Activated CD4-positive, alpha-beta T cell treated with anti-CD3 and anti-CD28 coated beads for 1 hour (primary cell): ENCODE measurements around the gene SLMAP.

ENCODE experiments used
- DNase-seq: peaks from one replicate; pipeline ENCODE4 v3.0.0-alpha.2; 2020

The SLMAP gene

DNA sequence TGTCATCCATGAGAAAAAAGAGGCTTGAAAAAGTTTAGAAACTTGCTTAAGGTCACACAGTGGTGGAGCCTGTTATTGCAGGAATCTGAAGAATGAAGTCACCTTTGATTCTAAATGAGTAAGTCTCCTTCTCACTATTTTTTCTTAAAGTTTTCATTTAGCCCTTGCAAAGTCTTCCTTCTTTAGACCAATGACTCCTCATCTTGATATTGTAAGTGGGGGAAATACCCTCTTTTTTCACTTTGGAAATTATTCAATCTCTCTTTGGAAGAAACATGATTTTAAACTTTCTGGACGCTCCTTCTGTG is 787 bp upstream of the SLMAP start:
- DNase-seq: no peak

DNA sequence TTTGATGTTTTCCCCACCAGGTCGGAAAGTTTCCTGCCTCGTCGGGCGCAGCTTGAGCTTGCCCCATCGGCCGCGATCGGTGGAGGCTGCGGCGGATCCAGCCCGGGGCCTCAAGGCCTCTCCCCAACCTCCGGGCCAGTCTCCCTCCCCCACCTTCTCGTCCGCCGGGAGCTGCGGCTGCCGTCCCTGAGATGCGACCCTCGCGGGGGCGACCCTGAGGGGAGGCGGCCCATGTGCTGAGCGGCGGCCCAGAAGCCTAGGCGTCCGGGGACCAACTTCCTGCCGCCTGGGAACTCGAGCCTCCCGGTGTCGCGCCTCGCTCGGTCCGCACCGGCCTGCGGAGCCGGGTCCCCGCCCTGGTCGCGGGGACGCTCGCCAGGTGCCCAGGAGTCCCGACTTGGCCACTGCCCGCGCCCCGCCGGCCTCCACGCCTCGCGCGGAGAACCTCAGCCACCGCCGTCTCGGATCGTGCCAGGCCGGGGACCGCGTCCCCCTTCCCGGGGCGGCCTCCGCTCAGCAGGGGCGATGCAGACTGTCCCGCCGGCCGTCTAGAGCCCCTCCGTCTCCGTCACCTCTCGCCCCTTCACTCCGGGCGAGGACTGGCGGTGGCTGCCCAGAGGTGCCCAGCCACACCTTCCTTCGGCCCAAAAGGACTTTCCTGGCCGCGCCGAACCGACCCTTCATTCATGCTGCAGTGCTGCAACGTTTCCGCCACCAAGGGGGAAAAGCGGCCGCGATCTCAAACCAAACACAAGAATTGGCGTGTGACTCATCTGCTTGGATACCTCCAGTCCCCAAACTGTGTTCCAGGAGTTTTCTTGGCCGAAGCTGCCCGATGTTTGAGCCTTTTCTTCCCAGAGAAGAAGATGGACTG is 656 bp downstream of the SLMAP start:
- peak; percentile 15 for DNase-seq

DNA sequence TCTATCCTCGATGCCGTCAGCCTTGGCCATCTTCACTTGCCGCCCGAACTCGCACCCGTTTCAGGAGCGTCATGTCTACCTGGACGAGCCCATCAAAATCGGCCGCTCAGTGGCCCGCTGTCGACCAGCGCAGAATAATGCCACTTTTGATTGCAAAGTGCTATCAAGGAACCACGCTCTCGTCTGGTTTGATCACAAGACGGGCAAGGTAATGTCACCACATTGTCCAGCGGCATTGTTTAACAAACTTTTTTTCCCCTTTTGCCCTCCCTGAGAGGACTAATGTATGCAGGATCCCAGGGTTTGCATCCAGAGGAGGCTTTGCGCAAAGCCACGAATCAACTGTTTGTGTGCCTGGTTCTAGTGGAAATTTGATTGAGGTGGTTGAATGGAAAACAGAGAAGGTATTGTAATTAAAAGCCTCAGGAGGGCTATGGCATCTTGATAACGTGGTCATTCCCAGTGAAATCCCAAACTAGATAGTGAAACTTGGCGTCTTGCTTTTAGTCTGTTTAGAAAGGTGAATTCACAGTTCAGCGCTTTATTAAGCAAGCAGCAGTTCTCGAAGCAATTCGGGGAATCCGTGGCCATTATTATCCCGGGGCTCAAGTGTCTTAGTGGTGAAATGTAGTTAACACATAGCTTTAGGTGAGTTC is 1.7 kb downstream of the SLMAP start:
- no peak for DNase-seq

GRCh38 chr3:57758686-57759085 is 2.6 kb downstream of the SLMAP start:
- DNase-seq: no peak

GRCh38 chr3:57764794-57765193 is 8.7 kb downstream of the SLMAP start:
- DNase-seq: no peak

DNA sequence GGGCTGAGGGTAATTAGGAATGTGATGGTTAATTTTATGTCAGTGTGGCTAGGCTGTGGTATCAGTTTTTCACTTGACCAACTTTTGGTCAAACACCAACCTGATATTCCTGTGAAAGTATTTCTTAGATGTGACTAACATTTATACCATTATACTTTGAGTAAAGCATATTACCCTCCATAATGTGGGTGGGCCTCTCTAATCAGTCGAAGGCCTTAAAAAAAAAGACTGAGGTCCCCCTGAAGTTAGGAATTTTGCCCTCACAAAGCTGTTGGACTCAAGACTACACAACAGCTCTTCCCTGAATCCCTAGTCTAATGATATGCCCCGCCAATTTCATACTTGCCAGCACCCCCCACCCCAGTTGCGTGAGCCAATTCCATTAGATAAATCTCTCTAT is 12.5 kb downstream of the SLMAP start:
- no peak for DNase-seq

DNA sequence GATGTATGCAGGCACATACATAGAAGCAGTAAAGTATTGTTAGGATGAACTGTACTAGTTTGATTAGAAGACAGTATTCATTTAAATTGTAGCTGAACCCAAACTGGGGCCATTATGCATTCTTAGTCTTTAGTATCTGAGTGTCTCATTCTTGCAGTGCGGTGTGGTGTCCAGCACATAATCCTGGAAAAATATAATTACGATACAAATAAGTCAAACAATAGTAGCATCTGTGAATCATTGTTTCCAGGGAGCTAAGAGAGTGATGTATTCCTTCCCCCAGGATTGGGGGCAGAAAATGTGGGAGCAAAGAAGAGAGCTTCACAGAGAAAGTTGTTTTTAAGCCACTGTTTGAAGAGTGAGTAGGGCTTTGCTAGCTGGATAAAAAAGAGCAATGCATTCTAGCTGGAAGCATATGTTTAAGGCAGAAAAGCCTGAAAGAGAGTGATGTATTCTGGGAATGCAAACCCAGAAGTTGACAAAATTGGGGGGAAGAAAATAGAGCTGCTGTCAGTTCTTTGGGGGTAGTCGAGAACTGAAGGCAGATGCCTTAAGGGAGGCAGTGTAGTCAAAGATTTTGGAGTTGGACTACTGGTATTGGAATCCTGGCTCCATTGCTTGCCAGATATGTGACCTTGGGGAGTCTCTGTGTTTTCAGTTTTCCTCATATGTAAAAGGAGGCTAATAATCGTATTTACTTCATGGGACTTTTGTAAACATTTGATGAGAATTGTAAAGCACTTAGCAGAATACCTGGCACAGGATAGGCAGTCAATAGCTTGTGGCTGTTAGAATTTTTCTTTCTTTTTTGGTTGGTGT is 14.1 kb downstream of the SLMAP start:
- DNase-seq: no peak

GRCh38 chr3:57772251-57772650 is 16.1 kb downstream of the SLMAP start:
- DNase-seq: no peak

DNA sequence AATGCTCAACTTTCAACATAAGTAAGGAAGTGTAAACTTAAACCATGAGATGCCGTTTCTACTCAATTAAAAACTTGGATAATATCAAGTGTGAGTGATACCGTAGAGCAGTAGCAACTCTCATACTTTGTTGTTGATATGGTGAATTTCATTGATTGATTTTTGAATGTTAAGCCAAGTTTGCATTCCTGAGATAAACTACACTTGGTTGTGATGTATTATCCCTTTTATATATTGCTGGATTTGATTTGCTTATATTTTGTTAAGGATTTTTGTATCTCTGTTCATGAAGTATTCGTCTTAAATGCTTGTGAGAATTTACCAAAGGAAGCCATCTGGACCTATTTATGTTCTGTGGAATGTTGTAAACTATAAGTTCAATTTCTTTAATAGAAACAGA is 21.7 kb downstream of the SLMAP start:
- DNase-seq: no peak

DNA sequence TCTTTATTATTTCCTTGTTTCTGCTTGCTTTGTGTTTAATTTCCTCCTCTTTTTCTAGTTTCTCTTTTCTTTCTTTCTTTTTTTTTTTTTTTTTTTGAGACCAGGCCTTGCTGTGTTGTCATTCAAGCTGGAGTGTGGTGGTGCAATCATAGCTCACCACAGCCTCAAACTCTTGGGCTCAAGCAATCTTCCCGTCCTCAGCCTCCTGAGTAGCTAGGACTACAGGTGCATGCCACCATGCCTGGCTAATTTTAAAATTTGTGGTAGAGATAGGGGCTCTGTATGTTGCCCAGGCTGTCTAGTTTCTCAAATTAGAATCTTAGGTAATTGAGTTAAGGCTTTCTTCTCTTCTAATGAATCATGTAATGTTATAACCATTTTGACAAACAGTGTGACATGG is 22.4 kb downstream of the SLMAP start:
- DNase-seq: no peak

- DNase-seq: no peak
Observed at GRCh38 chr3:57779666-57780065, 23.6 kb downstream of the SLMAP start.

- DNase-seq: no peak
Observed at GRCh38 chr3:57783186-57784088, 27.3 kb downstream of the SLMAP start.

GRCh38 chr3:57784089-57784735 is 28.1 kb downstream of the SLMAP start:
- no peak for DNase-seq

DNA sequence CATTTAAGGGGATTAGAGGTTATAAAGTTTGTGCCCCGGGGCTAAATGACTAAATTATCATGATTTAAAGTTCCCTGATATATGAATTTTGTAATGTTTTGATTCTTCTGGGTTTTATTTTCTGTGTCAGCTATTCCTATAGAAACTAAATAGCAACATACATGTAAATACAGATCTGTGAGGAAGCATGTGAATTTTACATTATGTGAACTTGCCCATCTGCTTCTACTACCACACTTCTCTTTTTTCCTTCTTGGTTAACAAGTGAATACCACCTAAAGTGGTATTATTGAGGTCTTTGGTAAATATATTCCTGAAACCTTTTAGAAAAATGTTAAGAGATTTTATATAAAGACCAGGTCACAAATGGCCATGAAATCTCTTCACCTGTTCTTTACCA is 29.3 kb downstream of the SLMAP start:
- DNase-seq: no peak

GRCh38 chr3:57787867-57788623 is 31.9 kb downstream of the SLMAP start:
- no peak for DNase-seq

GRCh38 chr3:57788624-57789018 is 32.5 kb downstream of the SLMAP start:
- no peak for DNase-seq

GRCh38 chr3:57791245-57791644 is 35.1 kb downstream of the SLMAP start:
- no peak for DNase-seq

GRCh38 chr3:57792198-57792597 is 36.1 kb downstream of the SLMAP start:
- no peak for DNase-seq

GRCh38 chr3:57793737-57794187 is 37.7 kb downstream of the SLMAP start:
- DNase-seq: no peak

- no peak for DNase-seq
Observed at GRCh38 chr3:57794501-57794900, 38.4 kb downstream of the SLMAP start.

- DNase-seq: no peak
Observed at GRCh38 chr3:57794951-57795350, 38.8 kb downstream of the SLMAP start.
